Stimulated activated CD8-positive, alpha-beta memory T cell treated with anti-CD3 and anti-CD28 coated beads, Interleukin-4, amount 100 ng/mL, for 1 hour (primary cell): ENCODE results near the gene LIN9.

Experiments
- DNase-seq, 2 donors: peaks; one replicate each; pipeline ENCODE4 v3.0.0-alpha.2; 2020; ENCODE audit warnings: low read depth in 2 of 2, low spot score in 1 of 2

LIN9 gene

GRCh38 chr1:226181996-226182714 lies 126.8 kb downstream of the LIN9 start:
- no peak for DNase-seq
